SHP77 treated with DMSO at 0.1 percent for 48 hours (cell line): ENCODE data around the gene GPR179.

Source experiments
- DNase-seq: peaks from one replicate; lab custom pipeline; 2025; lab: John Stamatoyannopoulos, UW

Gene GPR179

GRCh38 chr17:38342886-38343607 is 709 bp downstream of the GPR179 start:
- DNase-seq: no peak

DNA sequence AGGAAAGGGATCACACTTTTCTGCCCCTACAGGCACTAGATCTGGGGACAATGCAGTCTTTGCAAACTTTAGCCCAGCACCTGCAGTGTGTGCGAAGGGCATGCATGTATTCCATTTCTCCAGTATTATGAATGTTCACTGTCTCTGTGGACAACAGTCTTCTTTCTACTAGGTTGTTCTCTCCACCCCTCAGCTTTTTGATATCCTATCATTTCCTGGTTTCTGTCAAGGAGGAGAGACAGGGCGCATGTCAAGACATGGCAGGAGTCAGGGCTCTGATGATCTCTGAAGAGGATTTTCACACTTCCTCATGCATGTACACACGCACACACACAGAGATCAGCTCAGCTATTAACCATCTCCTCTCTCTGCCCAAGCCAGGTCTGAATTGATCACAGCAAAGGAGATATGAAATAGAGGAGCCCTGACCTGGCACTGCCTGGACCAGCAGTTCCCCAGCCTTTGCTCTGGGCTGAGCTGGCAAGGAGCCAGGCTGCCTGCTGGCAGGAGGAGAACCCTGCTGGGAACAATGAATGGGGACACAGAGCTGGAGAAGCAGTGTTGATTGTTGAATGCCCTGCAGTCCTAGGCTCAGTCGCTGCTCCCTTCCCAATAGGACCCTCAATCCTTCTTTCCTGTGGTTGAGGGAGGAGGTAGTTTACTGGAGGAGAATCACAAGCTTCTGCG is 2.6 kb downstream of the GPR179 start:
- peak; percentile 51 for DNase-seq

DNA sequence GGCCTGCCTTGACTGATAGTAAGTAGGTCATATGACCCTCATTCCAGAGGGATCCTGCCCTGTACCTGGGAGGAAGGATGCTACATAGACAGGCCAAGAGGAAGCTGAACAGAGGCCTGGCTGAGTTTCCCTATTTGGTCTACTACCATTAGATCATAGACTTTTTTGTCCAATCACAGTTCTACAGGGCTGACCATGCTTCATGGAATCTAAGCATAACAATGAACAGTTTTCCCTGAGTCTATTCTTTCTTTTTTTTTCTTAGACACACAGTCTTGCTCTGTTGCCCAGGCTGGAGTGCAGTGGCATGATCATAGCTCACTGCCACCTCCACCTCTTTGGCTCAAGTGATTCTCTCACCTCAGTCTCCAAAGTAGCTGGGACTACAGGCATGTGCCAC is 3.9 kb downstream of the GPR179 start:
- no peak for DNase-seq

DNA sequence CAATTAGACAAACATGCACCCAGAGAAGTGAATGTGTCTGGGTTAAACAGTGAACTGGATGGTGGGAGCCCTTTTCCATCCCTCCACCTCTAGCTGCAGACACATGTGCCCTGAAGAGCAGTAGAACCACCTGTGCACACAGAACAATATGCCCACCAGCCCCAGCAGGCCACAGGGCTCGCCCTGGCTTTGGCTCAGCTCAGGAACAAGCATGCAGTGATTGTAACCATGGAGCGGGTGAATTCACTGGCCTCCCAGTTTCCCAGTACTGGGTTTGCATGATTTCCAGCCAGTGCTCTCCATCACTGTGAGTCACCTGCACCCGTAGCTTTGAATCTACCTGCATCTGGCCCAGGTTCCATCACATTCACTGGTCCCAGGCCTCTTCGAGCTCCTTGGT is 5.2 kb downstream of the GPR179 start:
- DNase-seq: no peak

DNA sequence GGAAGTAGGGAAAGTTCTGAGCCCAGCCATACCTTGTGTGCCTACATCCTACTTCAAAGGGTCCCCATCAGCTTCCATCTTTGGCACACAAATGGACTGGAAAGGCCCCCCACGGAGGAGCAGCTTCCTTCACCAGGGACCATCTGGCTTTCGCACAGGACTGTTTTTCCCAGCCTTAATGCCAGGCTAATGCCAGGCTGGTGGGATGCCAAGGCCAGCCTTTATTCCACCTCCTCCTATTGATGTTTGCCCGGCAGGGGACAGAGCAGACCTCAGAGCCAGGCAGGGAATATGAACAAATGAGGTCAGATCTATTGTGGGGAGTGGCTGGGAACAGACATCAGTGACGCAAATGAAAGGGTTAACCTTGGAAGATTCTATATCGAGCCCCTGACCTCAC is 5.7 kb downstream of the GPR179 start:
- no peak for DNase-seq

DNA sequence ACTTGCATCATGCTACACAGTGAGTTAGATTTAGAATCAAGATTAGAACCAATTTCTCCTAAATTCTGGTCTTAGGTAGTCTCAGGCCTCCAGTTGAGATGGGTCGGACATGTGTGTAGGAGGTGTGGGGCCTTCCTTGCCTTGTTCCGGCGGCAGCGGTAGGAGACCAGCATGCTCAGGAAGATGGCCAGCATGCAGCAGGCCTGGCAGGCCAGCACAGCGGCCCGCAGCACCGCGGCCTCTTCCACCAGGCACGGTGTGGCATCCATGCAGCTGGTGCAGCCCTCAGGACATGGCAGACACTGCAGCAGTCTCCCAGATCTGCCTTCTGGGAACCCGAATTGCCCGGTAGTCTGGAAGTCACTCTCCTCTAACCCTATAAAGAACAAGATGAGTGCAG is 6.9 kb downstream of the GPR179 start:
- no peak for DNase-seq

DNA sequence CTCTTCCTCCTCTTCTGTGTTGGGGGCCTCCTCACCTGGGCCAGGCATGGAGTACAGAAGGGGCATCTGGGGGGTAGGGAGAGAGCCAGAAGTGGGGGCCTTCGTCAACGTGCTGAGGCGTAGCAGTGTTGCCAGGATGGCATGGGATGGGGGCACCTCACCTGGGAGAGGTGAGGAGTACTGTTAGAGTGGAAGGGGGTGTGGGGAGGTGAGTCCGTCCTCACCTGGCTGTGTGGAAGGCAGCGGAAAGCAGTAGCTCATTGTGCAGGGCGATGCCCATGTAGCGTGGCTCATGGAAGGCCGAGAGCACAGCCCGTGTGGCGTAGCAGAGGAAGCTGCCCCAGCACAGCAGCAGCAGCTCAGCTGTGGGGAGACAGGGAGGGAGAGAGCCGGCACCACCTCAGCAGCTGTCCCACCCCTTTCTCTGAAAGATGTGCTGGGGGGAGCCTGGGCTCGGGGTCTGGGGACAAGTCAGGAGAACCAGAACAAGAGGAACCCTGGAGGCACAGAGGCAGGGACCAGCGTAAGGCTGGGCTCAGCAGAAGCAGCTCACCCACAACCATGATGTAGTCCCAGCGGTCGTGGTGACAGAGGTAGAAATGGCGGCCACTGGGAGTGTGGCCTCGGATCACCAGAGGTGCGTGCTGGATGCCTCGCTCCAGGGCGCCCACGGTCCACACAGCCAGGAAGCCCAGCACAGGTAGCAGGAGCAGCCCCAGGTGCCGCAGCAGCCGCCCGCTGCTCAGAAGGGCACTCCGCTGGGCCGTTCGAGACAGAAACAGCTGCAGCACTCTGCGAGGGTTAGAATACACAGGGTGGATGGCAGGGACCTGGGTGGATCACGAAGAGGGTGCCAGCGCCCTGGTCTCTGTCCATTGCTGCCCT is 9.0 kb downstream of the GPR179 start:
- no peak for DNase-seq

DNA sequence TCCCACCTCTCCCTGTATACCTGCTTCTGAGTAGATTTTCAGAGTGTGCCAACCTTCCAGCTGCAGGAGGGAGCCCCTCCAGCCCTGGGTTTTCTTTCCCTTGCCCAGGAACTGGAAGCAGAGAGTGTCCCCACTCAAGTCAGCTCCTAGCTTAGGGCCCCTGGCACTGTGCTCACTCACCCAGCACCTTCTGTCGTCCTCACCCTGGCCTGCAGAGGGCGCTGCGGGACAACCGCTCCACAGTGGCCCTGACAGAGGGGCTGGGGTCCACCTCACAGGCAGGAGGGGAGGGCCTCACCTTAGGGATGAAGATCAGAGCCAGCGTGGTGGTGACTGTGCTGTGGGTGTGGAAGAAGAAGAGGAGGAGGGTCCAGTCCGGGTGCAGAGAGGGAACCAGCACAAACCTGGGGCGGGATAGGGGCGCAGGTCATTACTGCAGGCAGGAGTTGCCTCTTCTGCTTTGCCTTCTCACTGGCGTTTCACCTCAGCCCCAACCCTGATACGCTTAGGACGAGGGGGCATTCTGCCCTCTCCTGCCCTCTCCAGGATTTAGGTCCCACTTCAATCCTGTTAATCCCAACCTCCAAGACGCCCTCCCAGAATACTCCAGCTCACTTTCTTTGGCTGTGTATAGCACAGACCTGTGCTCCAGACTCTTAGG is 10.0 kb downstream of the GPR179 start:
- DNase-seq: no peak

GRCh38 chr17:38332735-38333134 is 11.0 kb downstream of the GPR179 start:
- DNase-seq: no peak

DNA sequence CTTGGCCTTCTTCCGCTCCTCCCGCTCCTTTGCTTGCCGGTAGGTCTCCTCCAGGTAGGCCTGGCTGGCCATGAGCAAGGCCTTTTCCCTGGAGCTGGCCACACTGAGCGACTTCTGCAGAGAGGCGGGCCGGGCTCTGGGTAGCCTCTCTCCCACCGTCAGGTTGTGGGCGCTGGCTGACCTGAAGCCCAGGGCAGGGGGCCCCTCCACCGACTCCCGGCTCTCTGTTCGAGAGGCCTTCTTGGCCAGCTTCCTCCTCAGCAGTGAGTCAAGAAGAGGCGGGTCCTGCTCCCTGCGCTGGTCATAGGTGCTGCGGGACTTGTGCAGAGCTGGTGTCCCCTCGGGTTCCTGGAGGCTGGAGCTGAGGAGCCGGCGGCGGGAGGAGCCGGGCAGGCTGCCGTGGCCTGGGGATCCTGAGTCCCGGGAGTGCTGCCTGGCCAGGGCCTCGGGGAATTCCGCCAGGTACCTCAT is 12.8 kb downstream of the GPR179 start:
- no peak for DNase-seq

DNA sequence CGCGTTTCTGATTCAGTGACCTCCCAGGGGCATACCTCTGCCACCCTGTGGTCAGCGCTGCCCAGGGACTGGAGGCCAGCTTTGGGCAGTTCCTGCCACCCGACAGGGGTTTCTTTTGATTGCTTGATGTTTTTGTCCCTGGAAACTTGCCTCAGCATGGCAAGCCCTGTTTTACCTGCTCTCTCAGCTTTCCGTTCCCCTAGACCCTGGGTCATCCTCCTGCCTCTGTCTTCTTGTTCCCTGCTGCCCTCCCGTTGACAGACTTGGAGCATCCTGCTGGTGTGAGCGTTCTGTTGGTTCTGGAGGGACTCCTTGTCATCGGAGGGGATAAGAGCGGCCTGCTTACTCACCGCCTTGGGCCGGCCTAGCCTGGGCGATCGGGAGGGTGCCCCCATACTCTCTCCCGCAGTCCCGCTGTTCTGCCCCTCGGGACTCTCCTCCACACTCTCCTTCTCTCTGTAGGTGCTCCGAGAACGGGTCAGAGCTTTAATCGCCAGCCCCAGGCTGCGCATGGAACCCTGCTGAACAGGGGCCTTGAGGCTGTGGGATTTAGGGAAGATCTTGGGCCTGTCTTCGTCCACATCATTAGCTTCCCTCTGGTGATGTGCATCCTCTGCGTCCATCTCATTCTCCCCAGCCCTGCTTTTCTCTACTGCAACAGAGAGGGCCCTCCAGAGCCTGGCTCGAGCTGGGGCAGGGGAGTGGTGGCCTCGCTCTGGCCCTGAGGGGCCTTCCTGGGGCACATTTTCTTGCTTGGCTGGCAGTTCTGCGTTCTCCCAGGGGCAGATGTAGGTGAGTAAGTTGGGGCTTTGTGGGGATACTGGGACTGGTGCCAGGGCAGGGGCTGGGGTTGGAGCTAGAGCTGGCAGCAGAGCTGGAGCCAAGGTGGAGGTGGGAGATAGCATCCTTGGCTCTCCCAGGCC is 13.7 kb downstream of the GPR179 start:
- no peak for DNase-seq

- no peak for DNase-seq
These were observed 14.5 kb downstream of the GPR179 start for GRCh38 chr17:38329284-38329683.

DNA sequence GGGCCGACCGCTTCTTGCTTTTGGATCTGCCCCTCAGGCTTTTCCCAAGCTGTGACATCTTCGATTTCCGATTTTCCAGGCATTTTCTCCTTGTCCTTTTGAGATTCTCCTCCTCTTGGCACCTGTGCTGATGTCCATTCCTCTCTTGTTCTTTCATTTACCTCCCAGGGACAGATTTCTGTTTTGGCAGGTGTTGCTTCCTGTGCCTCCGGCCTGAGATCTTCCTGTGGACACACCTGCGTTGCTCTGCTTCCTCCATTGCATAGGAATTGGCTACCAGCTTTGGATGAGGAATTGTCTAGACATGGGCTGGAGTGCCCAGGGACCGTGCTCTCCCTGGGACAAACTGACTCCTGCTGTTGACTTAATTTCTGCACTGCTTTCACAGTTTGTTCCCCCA is 15.1 kb downstream of the GPR179 start:
- no peak for DNase-seq

DNA sequence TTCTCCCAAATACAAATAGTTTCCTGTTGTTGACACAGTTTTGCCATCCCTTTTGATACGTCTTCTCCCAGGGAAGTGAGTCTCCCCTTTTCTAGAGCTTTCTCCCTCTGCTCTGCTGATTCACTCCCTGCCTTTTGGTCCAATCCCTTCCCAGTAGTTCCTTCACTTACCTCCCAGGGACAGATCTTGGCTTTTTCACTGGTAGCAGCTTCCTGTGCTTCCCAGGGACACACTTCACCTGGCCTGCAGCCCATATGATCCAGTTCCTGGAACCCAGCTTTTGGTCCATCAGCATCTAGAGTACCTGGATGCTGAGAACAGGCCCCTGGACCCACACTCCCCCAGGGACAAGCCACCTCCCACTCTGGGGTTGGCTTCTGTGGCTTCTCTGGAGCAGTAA is 15.8 kb downstream of the GPR179 start:
- no peak for DNase-seq

GRCh38 chr17:38326996-38327792 is 16.6 kb downstream of the GPR179 start:
- DNase-seq: no peak

DNA sequence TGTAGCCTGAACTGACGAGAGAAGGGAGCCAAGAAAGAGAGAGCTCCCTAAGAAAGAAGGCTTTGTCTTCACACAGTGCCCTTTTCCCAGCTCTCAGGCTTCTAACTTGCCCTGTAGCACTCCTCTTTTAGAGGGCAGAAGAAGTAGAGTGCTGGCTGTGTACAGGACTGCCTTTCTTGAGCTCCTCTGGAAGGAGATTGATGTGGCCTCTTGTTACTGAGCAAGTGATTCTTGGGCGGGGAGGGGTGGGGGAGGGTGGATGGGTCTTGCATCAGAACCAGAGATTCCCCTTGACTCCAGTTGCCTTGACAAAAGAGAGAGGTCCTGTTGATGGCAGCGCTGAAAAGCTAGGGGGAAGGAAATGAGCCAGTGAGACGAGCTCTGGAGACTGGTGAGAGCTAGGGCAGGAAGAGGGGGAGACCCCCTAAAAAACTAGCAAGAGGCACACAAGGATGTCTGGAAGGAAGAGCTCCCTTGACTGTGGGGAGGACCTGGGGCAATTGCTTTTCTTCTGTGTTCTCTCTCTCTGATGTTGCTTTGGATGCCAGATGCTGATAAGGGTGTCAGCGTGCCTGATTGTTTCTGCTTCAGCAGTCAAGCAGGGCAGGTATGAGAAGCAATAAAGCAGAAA is 18.4 kb downstream of the GPR179 start:
- DNase-seq: no peak

GRCh38 chr17:38324772-38325171 is 19.0 kb downstream of the GPR179 start:
- DNase-seq: no peak

- DNase-seq: no peak
These were observed 19.5 kb downstream of the GPR179 start for GRCh38 chr17:38324141-38324697.

DNA sequence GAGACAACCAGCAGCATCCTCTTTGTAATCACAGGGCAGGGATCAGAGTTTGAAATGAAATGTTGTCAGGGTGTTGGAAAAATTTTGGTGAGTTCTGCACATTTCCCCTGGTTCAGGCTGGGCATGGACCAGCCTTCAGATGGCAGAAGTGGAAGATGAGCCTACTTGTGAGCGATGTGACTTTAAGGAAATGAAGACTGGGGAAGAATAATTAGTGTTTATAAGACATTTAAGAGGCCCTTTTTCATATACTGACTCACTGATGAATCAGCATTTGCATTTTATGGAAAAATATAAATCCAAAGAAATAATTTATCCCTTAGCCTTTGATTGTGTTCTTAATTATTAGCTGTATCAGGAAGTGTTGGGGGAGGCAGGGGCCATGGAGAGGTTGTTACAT is 20.9 kb downstream of the GPR179 start:
- DNase-seq: no peak
